ENCODE data around the gene TBC1D1.

DNA sequence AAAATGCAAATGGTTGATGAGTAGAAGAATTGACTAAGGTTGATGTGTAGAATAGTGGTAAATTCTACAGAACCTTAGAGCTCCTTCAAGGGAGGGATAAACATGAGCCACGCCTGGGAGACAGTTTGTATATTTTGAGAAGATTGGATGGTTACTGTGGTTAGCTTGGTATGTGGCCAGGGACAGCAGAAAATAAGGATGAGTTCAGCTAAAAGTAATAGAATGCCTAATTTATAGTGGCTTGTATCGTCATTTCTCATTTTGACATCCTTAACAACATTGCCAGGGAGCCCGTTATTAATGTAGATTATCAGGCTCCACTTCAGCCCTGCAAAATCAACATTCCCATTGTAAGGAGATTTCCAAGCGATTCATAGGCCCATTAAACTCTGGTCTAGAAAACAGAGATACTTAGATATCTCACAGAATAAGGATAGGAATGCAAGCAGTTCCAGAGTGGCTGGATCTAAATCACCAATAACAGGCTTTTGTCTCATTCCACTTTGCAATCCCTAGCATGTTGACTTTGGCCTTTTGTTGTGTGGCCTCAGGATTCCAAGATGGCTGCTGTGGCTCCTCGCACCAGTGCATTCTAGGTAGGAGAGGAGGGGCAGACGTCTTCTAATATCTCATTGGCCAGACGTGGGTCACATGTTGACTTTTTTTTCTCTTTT is 62.9 kb downstream of the TBC1D1 start:
- TF ChIP-seq, protein P1, sequence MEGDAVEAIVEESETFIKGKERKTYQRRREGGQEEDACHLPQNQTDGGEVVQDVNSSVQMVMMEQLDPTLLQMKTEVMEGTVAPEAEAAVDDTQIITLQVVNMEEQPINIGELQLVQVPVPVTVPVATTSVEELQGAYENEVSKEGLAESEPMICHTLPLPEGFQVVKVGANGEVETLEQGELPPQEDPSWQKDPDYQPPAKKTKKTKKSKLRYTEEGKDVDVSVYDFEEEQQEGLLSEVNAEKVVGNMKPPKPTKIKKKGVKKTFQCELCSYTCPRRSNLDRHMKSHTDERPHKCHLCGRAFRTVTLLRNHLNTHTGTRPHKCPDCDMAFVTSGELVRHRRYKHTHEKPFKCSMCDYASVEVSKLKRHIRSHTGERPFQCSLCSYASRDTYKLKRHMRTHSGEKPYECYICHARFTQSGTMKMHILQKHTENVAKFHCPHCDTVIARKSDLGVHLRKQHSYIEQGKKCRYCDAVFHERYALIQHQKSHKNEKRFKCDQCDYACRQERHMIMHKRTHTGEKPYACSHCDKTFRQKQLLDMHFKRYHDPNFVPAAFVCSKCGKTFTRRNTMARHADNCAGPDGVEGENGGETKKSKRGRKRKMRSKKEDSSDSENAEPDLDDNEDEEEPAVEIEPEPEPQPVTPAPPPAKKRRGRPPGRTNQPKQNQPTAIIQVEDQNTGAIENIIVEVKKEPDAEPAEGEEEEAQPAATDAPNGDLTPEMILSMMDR (IDR thresholded peaks at IDR 0.05), result no peak
- TF ChIP-seq POLR2A (IDR thresholded peaks at IDR 0.05), result no peak

Data from transverse colon (tissue), 3 donors.